Keratinocyte (primary cell): ENCODE data around the gene RMND5A. TPM values are rescaled to one million over a fixed set of nuclear protein-coding genes. Genes with fewer than 3 reads are reported as not detected.
"Not testable (repeated sequence)": the region's sequence is repeated elsewhere in the genome, so short reads cannot be mapped to it uniquely, and the experiment has no call there.

Experiments used
- DNase-seq: peaks from one replicate; pipeline ENCODE4 v3.0.0-alpha.2; 2011; ENCODE audit warnings: low read depth, missing footprints, low spot score
- FAIRE-seq: peaks from 2 replicates; lab custom pipeline; 2011; peaks lifted over from hg19 to GRCh38; lab: Jason Lieb, UNC
- H2AFZ ChIP-seq: 2 replicates; pipeline ENCODE4 v1.6.0; 2012; ENCODE audit warnings: low read length, control low read depth, inconsistent platforms; ENCODE audit not compliant: control insufficient read depth
- H3K27ac ChIP-seq: 2 replicates; pipeline ENCODE4 v1.5.1; 2011; ENCODE audit warnings: low read length; ENCODE audit not compliant: control insufficient read depth, insufficient read depth
- H3K27me3 ChIP-seq: 3 replicates; pipeline ENCODE4 v1.6.0; 2011; ENCODE audit warnings: low read length; ENCODE audit not compliant: control insufficient read depth, insufficient read depth; ENCODE audit errors: extremely low read depth
- H3K36me3 ChIP-seq, 2 experiments: 2 replicates in 1 of 2; 3 replicates in 1 of 2; pipeline ENCODE4 v1.5.1; 2011; ENCODE audit warnings: low read length in 2 of 2, mild to moderate bottlenecking in 1 of 2; ENCODE audit not compliant: control insufficient read depth in 2 of 2, insufficient read depth in 2 of 2; ENCODE audit errors: extremely low read depth in 1 of 2
- H3K4me1 ChIP-seq: 3 replicates; pipeline ENCODE4 v1.5.1; 2011; ENCODE audit warnings: low read length; ENCODE audit not compliant: control insufficient read depth, insufficient read depth; ENCODE audit errors: extremely low read depth
- H3K4me2 ChIP-seq: 3 replicates; pipeline ENCODE4 v1.6.0; 2011; ENCODE audit warnings: low read depth, low read length; ENCODE audit not compliant: control insufficient read depth, insufficient read depth; ENCODE audit errors: extremely low read depth
- H3K4me3 ChIP-seq, 3 experiments: fragments of 200-600 bp in 1 of 3; sonication (generic) in 1 of 3; 2 replicates in 2 of 3; 3 replicates in 1 of 3; pipeline ENCODE4 v1.5.1; 2011 to 2016; ENCODE audit warnings: low read length in 3 of 3, mild to moderate bottlenecking in 3 of 3, control low read depth in 2 of 3, inconsistent platforms in 1 of 3, low read depth in 1 of 3, mixed read lengths in 1 of 3, mixed run types in 1 of 3, moderate library complexity in 1 of 3; ENCODE audit not compliant: control insufficient read depth in 2 of 3, insufficient read depth in 2 of 3; ENCODE audit errors: extremely low read depth in 1 of 3
- H3K79me2 ChIP-seq: 2 replicates; pipeline ENCODE4 v1.6.0; 2012; ENCODE audit warnings: low read length; ENCODE audit not compliant: control insufficient read depth, insufficient read depth
- H3K9ac ChIP-seq: 3 replicates; pipeline ENCODE4 v1.6.0; 2011; ENCODE audit warnings: low read length; ENCODE audit not compliant: control insufficient read depth, insufficient read depth; ENCODE audit errors: extremely low read depth
- H3K9me1 ChIP-seq: 3 replicates; pipeline ENCODE4 v1.6.0; 2011; ENCODE audit warnings: low read length; ENCODE audit not compliant: control insufficient read depth, insufficient read depth; ENCODE audit errors: extremely low read depth
- H3K9me3 ChIP-seq: 2 replicates; pipeline ENCODE4 v1.5.1; 2012; ENCODE audit warnings: low read depth, low read length; ENCODE audit not compliant: control insufficient read depth
- H4K20me1 ChIP-seq: 3 replicates; pipeline ENCODE4 v1.6.0; 2011; ENCODE audit warnings: low read length; ENCODE audit not compliant: control insufficient read depth, insufficient read depth; ENCODE audit errors: extremely low read depth
- EZH2 ChIP-seq: IDR thresholded peaks from one replicate; pipeline ENCODE4 v1.6.1; 2012; ENCODE audit warnings: inconsistent platforms, mild to moderate bottlenecking, low read length, moderate library complexity
- dilution Hi-C: fragments of 300-500 bp; cut with MboI; formaldehyde crosslinking; loops from one replicate; pipeline ENCODE4 v1.7.0; 2020; ENCODE audit warnings: low sequenced_read_pairs; ENCODE audit not compliant: extremely low pct_ligation_motif_present
- polyA plus RNA-seq, 5 experiments: library from polyadenylated mRNA; depleted of rRNA in 3 of 5; stranded (reverse) in 3 of 5; stranded (forward) in 1 of 5; unstranded in 1 of 5; fragments of >200 nt; gene quantifications; 1 replicate in 1 of 5; 2 replicates in 3 of 5; 3 replicates in 1 of 5; pipeline versions ENCODE4 v1.2.1 to v1.2.3, GENCODE V29; 2011 to 2012; ENCODE audit warnings: missing spikeins in 2 of 5, low read depth in 1 of 5, low replicate concordance in 1 of 5
- TF ChIP-seq, protein P1 (sequence below), 3 experiments: IDR thresholded peaks in 1 of 3; conservative IDR thresholded peaks in 1 of 3; optimal IDR thresholded peaks in 1 of 3; 2 replicates in 2 of 3; 3 replicates in 1 of 3; pipeline versions ENCODE3 to v1.5.1; 2011; ENCODE audit warnings: low read length in 3 of 3, mild to moderate bottlenecking in 3 of 3, moderate library complexity in 2 of 3, control low read depth in 1 of 3, inconsistent platforms in 1 of 3; ENCODE audit not compliant: insufficient read depth in 2 of 3; ENCODE audit errors: extremely low read depth in 1 of 3

RMND5A gene
- polyA plus RNA-seq, 1 donor (not counting 4 experiments of a cell fraction or from before 2014, with no cell fraction given): 26.0 TPM

GRCh38 chr2:86706935-86707334 lies 13.2 kb upstream of the RMND5A start:
- Histone ChIP-seq H3K36me3 (no peaks in the 10 kb centered on the region), H3K4me2 (no peak overlapping the region), H3K4me1 (peaks cover 20% of the 10 kb centered on the region), H3K9me3 (no peaks in the 10 kb centered on the region), H3K4me3 (no peak overlapping the region), H3K27me3 (no peaks in the 10 kb centered on the region), H3K79me2 (no peaks in the 10 kb centered on the region), H4K20me1 (no peaks in the 10 kb centered on the region), H3K9ac (no peak overlapping the region), H2AFZ (no peak overlapping the region), H3K9me1 (no peaks in the 10 kb centered on the region), H3K27ac (no peak overlapping the region)
- TF ChIP-seq, protein P1, sequence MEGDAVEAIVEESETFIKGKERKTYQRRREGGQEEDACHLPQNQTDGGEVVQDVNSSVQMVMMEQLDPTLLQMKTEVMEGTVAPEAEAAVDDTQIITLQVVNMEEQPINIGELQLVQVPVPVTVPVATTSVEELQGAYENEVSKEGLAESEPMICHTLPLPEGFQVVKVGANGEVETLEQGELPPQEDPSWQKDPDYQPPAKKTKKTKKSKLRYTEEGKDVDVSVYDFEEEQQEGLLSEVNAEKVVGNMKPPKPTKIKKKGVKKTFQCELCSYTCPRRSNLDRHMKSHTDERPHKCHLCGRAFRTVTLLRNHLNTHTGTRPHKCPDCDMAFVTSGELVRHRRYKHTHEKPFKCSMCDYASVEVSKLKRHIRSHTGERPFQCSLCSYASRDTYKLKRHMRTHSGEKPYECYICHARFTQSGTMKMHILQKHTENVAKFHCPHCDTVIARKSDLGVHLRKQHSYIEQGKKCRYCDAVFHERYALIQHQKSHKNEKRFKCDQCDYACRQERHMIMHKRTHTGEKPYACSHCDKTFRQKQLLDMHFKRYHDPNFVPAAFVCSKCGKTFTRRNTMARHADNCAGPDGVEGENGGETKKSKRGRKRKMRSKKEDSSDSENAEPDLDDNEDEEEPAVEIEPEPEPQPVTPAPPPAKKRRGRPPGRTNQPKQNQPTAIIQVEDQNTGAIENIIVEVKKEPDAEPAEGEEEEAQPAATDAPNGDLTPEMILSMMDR (optimal IDR thresholded peaks at IDR 0.05 in 1 of 3, IDR thresholded peaks at IDR 0.05 in 1 of 3, conservative IDR thresholded peaks at IDR 0.05 in 1 of 3; ENCODE audit: extremely low read depth in 1 of 3, insufficient read depth in 2 of 3, low read length in 3 of 3): no peak
- TF ChIP-seq EZH2: no peak
- FAIRE-seq: no peak
- dilution Hi-C loops: no loop called here
- no peak for DNase-seq

- H3K4me3 ChIP-seq, FAIRE-seq, dilution Hi-C loops, H3K9me1 ChIP-seq, H3K9ac ChIP-seq, H3K4me2 ChIP-seq, H3K27ac ChIP-seq, H3K36me3 ChIP-seq, H3K27me3 ChIP-seq, H3K79me2 ChIP-seq, H2AFZ ChIP-seq, H4K20me1 ChIP-seq, DNase-seq, H3K9me3 ChIP-seq: not testable (repeated sequence)
- H3K4me1 ChIP-seq: peaks cover 18% of the 10 kb centered on the region
Observed at GRCh38 chr2:86708126-86708525, 12.0 kb upstream of the RMND5A start.

GRCh38 chr2:86714579-86715173 lies 5.4 kb upstream of the RMND5A start:
- H3K4me2 ChIP-seq, H2AFZ ChIP-seq, H3K36me3 ChIP-seq, H4K20me1 ChIP-seq, H3K27ac ChIP-seq, H3K9ac ChIP-seq, H3K4me1 ChIP-seq, H3K9me1 ChIP-seq, H3K27me3 ChIP-seq, H3K79me2 ChIP-seq, dilution Hi-C loops, FAIRE-seq, H3K4me3 ChIP-seq, DNase-seq, H3K9me3 ChIP-seq: not testable (repeated sequence)

DNA sequence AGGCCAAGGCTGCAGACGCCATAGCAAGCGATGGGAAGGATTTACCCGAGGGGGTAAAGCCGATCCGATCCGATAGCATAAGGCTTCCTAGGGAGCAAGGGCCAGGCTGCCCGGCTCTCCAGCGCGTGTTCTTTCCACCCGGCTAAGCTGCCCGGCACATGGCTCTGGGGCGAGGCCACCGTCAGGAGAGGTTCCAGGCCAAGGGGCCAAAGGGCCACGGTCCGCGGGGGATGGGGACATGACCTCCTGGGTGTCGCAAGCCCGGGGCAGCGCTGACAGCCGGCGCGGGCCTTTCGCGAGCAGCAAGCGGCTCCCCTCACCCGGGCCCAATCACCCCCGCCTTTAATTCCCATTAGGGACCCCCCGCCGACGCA lies 841 bp upstream of the RMND5A start:
- H3K4me3 ChIP-seq: peak overlapping the region in 1 of 3 experiments; percentile 31
- FAIRE-seq, DNase-seq, H3K4me1 ChIP-seq, H2AFZ ChIP-seq, H3K27me3 ChIP-seq, H3K79me2 ChIP-seq, H4K20me1 ChIP-seq, H3K9me3 ChIP-seq, H3K36me3 ChIP-seq, dilution Hi-C loops, H3K9me1 ChIP-seq: not testable (repeated sequence)
- peak overlapping the region; percentile 37 for H3K4me2 ChIP-seq
- H3K27ac ChIP-seq: peak overlapping the region; percentile 64
- H3K9ac ChIP-seq: peak overlapping the region; percentile 75
